ENCODE data around the gene OR9A4.

GRCh38 chr7:141949021-141949420 lies 32.8 kb downstream of the OR9A4 start:
- TF ChIP-seq CTCF (IDR thresholded peaks at IDR 0.05): no peak
- TF ChIP-seq POLR2A (IDR thresholded peaks at IDR 0.05): no peak
